GM19023 (cell line): ENCODE measurements around the gene CXCL6.

Experiments used
- ATAC-seq: cut with Tn5 transposase; IDR thresholded peaks from one replicate; pipeline ENCODE4 v1.9.1; 2021; ENCODE audit warnings: mild to moderate bottlenecking, moderate library complexity; ENCODE audit not compliant: unreplicated experiment

Gene CXCL6

DNA sequence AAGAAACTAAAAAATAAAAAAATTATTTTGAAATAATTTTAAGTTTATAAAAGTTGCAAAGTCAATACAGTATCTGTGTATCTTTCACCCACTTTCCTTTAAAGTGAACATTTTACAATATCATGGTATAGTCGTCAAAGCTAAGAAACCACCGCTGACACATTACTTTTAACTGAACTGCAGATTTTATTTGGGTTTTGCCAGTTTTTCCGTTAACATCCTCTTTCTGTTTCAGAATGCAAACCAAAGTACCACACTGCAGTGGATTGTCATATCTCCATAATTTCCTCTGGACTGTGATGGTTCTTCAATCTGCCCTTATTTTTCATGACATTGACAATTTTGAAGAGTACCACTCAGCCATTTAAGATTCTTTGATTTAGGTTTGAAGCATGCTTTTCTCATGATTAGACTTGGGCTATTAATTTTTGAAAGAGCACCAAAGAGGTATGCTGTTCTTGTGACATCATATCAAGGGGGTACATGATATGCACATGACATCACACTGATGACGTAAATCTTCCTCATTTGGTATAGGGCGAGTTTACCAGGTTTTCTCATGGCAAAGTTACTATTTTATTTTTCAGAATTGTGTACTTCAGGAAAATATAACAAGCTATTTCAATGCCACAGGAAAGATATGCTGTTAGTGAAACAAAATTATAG is 29.1 kb downstream of the CXCL6 start:
- ATAC-seq, result no peak

DNA sequence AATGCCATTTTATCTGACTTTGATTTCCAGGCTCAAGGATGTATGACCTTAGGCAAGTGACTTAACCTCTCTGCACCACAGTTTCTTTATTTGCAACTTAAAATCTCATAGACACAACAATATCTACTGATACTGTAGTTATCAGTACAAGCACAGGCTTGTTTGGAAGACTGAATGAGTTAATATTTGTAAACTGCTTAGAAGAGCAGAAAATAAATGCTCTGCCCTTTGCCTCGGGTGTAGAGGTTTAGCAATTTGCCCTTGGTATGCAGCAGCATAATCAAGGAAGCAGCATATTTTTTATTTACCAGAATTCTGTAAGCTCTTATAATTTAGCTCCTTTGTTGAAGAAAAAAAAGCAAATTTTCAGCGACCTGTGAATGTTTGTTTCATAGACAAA is 29.8 kb downstream of the CXCL6 start:
- ATAC-seq, result no peak

DNA sequence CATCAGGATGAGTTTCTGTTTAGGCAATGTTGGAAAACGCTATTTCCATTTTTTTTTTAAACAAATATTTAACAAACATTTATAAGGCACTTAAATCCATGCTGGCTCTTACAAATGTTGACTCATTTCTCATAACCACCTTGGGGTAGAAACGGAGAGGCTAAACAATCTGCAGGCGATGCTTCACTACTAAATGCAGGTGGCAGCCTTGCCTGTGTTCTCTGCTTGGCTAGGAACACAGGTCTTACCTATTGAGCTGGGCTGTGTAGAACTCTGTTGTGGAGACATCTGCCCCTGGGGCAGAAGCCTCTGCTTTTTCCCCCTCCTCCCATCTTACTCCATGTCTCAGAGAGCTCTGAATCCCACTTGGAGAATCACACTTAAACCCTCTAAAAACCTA is 31.3 kb downstream of the CXCL6 start:
- ATAC-seq, result no peak

DNA sequence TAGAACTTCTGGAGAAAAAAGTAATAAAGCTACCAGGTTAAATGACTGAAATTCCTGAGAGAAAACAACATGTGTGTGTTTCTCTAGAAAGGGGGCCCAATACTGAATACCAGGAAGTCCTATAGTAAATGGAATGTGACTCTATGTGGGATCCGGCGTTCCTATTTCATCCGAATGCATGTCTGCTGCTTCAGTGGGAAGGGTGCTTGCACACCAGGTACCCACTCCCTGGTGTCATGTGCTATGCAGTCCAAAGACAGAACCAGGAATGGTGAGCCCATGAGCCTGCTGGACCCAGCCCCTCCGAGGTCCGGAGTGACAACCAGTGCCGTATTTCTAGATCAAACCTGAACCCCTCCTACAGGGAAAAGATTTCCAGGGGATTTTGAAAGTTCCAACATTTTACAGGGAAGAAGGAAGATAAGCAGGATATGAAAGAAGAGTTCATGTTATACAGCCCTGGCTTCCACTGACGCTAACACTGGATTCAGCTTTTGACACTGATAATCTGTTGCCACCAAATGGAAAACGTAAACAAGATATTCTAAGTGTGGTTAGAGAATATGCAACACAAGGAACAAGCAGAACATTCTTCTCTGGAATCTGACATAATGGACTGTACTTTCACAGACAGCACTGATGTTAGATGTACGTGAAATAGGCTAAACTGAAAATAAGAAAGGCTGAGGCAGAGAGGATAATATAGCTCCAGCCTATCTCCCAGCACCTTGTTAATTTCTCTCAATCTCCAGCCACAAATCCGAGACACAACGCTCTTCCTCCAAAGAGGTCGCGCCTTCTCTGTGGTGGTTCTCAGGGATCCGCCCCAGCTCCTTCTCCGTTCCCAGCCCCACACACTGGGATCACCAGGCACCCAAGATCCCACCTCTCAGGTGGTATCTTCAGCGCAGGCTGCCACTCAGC is 32.0 kb downstream of the CXCL6 start:
- ATAC-seq, result no peak

DNA sequence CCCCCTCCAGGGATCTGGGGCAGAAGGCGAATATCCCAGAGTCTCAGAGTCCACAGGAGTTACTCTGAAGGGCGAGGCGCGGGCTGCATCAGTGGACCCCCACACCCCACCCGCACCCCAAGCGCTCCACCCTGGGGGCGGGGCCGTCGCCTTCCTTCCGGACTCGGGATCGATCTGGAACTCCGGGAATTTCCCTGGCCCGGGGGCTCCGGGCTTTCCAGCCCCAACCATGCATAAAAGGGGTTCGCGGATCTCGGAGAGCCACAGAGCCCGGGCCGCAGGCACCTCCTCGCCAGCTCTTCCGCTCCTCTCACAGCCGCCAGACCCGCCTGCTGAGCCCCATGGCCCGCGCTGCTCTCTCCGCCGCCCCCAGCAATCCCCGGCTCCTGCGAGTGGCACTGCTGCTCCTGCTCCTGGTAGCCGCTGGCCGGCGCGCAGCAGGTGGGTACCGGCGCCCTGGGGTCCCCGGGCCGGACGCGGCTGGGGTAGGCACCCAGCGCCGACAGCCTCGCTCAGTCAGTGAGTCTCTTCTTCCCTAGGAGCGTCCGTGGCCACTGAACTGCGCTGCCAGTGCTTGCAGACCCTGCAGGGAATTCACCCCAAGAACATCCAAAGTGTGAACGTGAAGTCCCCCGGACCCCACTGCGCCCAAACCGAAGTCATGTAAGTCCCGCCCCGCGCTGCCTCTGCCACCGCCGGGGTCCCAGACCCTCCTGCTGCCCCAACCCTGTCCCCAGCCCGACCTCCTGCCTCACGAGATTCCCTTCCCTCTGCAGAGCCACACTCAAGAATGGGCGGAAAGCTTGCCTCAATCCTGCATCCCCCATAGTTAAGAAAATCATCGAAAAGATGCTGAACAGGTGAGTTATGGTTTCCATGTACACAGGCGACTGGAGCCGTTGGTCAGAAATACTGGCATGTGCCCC is 32.9 kb downstream of the CXCL6 start, which contains the start of gene CXCL1:
CXCL1 (plus strand) TSS at position 264 of the 926 bp plus-strand sequence; CDS start at position 342, 78 bp downstream.
- ATAC-seq, result no peak

DNA sequence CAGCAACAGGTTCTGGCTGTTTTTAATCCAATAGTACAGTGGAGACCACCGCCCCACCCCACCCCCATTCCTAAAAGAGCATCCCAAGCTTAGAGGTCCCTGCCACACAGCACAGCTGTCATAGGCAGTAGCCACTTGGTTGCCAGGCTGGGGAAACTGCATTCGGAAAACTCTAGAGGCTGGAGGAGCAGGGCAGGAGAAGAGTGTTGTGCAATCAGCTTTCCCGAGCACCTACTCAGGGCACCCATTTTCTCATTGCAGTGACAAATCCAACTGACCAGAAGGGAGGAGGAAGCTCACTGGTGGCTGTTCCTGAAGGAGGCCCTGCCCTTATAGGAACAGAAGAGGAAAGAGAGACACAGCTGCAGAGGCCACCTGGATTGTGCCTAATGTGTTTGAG is 33.8 kb downstream of the CXCL6 start:
- ATAC-seq, result no peak

DNA sequence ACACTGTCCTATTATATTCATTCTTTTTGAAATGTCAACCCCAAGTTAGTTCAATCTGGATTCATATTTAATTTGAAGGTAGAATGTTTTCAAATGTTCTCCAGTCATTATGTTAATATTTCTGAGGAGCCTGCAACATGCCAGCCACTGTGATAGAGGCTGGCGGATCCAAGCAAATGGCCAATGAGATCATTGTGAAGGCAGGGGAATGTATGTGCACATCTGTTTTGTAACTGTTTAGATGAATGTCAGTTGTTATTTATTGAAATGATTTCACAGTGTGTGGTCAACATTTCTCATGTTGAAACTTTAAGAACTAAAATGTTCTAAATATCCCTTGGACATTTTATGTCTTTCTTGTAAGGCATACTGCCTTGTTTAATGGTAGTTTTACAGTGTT is 34.3 kb downstream of the CXCL6 start:
- ATAC-seq, result no peak

DNA sequence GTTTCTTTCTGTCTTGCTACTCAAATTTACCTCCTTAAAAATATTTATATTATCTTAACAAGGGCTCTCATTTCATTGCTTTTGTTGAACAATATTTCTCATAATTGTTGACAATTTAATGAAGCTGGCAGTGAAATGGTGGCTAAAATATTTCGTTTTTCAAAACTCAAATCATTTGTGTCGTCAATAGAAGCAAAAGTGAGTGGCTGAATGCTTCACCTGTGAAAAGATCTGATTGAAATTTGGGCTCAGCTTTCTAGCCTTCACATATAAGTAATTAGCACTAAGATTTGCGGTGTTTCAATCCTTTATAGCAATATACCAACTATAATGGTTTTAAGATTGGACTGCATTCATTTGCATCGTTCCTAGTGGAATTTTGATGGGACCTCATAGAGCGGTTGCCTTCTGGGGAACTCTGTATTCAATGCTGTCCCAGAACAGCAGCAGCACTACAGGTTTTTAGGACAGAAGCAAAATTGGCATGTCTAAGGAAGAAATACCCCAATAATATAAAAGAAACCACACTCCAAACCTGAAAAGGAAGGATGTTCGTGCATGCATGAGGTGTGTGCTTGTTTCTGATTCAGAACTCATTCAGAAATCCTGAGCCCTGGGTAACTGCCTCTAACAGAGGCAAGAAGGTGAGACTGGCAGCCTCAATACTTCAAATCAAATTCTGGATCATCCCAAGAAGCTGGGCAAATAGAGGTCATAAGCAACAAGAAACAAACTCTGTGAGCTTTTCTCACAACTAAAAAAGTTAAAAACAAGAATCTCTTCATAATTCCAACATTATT is 35.2 kb downstream of the CXCL6 start:
- no peak for ATAC-seq

DNA sequence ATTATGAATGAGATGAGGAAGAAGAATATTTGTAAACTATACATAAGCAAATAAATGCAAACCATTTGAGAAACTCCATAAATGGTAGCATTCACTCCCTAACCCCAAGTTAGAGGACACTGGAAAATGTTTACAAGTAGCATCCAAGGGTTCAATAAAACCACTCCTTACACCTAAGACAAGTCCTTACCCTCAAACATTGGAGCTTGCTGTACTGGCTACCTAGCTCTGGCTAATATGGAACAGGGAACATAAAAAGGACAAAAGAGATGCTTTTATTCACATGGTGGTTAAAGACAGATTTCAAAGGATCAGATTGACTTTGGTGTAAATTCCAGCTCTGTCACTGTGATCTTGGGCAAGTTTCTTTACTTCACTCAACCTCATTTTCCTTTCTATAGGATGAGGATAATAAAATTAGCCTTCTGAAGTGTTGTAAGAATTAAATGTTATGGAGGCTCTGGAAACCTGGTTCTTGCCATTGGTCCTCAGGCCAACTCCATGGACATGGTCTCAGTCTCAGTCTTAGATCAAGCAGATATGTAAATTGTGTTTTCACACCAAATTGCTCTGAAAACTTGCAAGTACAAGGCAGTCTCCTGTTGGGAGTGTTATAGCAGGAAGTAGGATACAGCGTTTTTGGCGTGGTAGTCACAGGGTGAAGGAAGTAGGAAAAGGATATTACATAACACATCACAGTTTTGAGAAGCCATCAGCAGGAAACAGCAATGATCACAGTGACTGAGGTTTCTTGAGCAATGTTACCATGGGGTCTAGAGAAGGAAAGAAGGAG is 36.0 kb downstream of the CXCL6 start:
- ATAC-seq, result no peak

DNA sequence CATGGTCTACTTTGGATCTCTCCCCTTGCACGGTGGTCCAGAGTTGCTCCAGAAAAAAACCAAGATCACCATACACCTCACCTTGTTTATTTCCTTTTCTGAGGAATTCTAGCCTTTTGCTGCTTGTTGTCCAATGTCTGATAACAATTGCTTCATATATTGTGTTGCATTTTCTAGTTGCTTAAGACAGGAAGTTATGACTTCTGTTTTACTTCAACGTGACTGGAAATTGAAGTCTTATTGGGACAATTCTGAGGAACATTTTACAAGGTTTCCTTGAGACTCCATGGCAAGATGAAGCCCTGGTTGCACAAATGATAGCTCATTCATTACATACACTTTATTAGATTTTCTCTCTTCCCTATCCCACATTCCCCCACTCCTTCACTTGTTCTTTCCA is 37.9 kb downstream of the CXCL6 start:
- no peak for ATAC-seq

DNA sequence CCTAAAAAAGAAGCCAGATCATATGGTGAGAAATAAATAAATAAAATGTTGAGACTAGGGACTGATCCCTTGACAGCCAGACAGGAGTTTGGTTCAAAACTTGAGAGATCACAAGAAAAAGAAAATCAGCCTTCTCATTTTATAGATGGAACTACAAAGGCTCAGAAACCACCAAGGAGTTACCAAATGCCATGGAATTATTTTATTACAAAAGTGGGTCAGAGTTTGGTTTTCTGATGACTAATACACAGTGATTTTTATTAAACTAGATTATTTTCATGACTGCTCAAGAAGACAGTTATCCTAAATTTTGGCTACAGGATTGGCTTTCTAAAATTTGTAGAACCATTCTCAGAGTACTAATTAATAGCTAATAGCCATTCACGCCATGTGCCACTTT is 38.9 kb downstream of the CXCL6 start:
- no peak for ATAC-seq

DNA sequence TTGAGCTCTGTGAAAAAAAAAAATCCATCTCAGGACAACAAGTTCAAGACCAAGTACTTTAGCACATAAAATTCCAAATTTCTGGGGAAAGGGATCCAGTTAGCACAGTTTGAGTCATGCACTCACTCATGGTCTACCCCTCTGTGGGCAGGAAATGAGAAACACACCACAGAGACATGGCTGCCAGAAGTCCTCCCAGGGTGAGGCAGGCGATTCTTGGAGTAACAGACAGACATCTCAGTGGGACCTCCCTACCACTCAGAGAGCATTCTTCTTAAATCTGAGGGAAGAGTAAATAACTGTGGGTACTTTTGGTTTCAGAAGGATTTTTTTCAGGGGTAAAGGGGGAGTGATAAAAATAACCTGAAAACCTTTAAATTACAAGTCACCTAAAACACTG is 46.8 kb downstream of the CXCL6 start:
- ATAC-seq, result no peak

DNA sequence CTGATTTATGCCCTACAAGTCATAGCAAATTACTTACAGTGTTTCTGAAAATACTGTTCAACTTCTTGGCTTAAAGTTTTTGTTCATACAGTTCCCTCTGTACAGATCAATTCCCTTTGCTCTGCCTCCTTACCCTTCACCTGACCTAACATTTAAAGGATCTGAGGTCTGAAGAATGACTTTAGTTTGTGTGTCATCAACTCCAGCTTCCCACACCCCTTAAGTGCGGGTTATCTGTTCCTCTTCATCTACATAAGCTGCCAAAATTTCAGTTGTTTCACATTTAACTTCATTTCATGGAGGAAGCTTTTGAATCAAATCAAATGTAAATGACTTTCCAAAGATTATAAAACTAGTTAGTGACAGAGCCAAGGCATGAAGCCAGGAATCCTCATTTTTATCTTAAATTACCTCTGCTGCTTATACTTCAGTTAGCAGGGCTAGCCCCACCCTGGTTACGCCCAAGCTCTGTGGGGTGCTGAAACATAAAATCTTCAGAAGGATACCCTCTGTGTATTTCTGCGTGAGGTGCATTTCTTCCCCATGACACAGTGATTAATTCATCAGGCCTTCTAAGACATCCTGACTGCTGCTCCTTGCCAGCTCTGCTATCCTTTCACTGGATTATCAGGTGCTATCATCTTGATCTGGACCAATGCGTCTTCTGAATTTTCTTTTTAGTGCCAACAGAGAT is 49.2 kb downstream of the CXCL6 start:
- no peak for ATAC-seq
